ENCODE results near the gene SWI5. TPM values are rescaled to one million over a fixed set of nuclear protein-coding genes. Genes with fewer than 3 reads are reported as not detected.

Gene SWI5
- total RNA-seq, 3 donors from 2014 or later = 18.6 to 19.5 (median 19.1) TPM

GRCh38 chr9:128280084-128280622 is 4.1 kb downstream of the SWI5 start:
- Mint-ChIP-seq H3K4me1 (ENCODE audit: low read depth) (peaks cover 17% of the 10 kb centered on the region), H3K9me3 (no peaks in the 10 kb centered on the region), H3K27me3 (ENCODE audit: low read depth) (no peaks in the 10 kb centered on the region), H3K4me3 (no peak overlapping the region), H3K36me3 (ENCODE audit: insufficient read depth) (peaks cover 9% of the 10 kb centered on the region)
- DNase-seq = no peak
- no peak for ATAC-seq

GRCh38 chr9:128282500-128282899 is 6.4 kb downstream of the SWI5 start:
- no peak for DNase-seq
- Mint-ChIP-seq H3K4me3 (no peak overlapping the region), H3K36me3 (ENCODE audit: insufficient read depth) (peaks cover 12% of the 10 kb centered on the region), H3K27me3 (ENCODE audit: low read depth) (no peaks in the 10 kb centered on the region), H3K9me3 (no peaks in the 10 kb centered on the region), H3K4me1 (ENCODE audit: low read depth) (peaks cover 6% of the 10 kb centered on the region)
- no peak for ATAC-seq

- Mint-ChIP-seq H3K4me3 (no peak overlapping the region), H3K4me1 (ENCODE audit: low read depth) (peaks cover under 1% of the 10 kb centered on the region), H3K27me3 (ENCODE audit: low read depth) (no peaks in the 10 kb centered on the region), H3K36me3 (ENCODE audit: insufficient read depth) (peaks cover 17% of the 10 kb centered on the region), H3K9me3 (no peaks in the 10 kb centered on the region)
- DNase-seq (no peak), ATAC-seq (no peak)
These were observed 9.1 kb downstream of the SWI5 start for GRCh38 chr9:128285033-128285784.

- Mint-ChIP-seq H3K4me1 (ENCODE audit: low read depth) (no peaks in the 10 kb centered on the region), H3K4me3 (no peak overlapping the region), H3K9me3 (no peaks in the 10 kb centered on the region), H3K27me3 (ENCODE audit: low read depth) (no peaks in the 10 kb centered on the region), H3K36me3 (ENCODE audit: insufficient read depth) (peaks cover 14% of the 10 kb centered on the region)
- no peak for DNase-seq
- ATAC-seq = no peak
These were observed 10.4 kb downstream of the SWI5 start for GRCh38 chr9:128286440-128286839.

GRCh38 chr9:128288273-128289004 is 12.4 kb downstream of the SWI5 start:
- no peaks in the 10 kb centered on the region for H3K4me1 Mint-ChIP-seq (ENCODE audit: low read depth)
- H3K4me3 Mint-ChIP-seq = no peak overlapping the region
- no peaks in the 10 kb centered on the region for H3K9me3 Mint-ChIP-seq
- peaks cover 12% of the 10 kb centered on the region for H3K36me3 Mint-ChIP-seq (ENCODE audit: insufficient read depth)
- ATAC-seq (no peak), DNase-seq (no peak)
- no peaks in the 10 kb centered on the region for H3K27me3 Mint-ChIP-seq (ENCODE audit: low read depth)

GRCh38 chr9:128292009-128292408 is 15.9 kb downstream of the SWI5 start:
- no peaks in the 10 kb centered on the region for H3K4me1 Mint-ChIP-seq (ENCODE audit: low read depth)
- H3K36me3 Mint-ChIP-seq (ENCODE audit: insufficient read depth) = peaks cover 7% of the 10 kb centered on the region
- H3K4me3 Mint-ChIP-seq = no peak overlapping the region
- H3K27me3 Mint-ChIP-seq (ENCODE audit: low read depth) = no peaks in the 10 kb centered on the region
- H3K9me3 Mint-ChIP-seq = no peaks in the 10 kb centered on the region
- DNase-seq (no peak), ATAC-seq (no peak)

- ATAC-seq (no peak), DNase-seq (no peak)
- Mint-ChIP-seq H3K36me3 (ENCODE audit: insufficient read depth) (peaks cover 7% of the 10 kb centered on the region), H3K27me3 (ENCODE audit: low read depth) (no peaks in the 10 kb centered on the region), H3K4me3 (no peak overlapping the region), H3K9me3 (no peaks in the 10 kb centered on the region), H3K4me1 (ENCODE audit: low read depth) (no peaks in the 10 kb centered on the region)
These were observed 17.0 kb downstream of the SWI5 start for GRCh38 chr9:128293091-128293490.

- Mint-ChIP-seq H3K4me1 (ENCODE audit: low read depth) (no peaks in the 10 kb centered on the region), H3K27me3 (ENCODE audit: low read depth) (no peaks in the 10 kb centered on the region), H3K36me3 (ENCODE audit: insufficient read depth) (no peaks in the 10 kb centered on the region), H3K9me3 (no peaks in the 10 kb centered on the region), H3K4me3 (no peak overlapping the region)
- ATAC-seq (no peak), DNase-seq (no peak)
These were observed 18.1 kb downstream of the SWI5 start for GRCh38 chr9:128294142-128294541.

- H3K4me3 Mint-ChIP-seq = no peak overlapping the region
- no peaks in the 10 kb centered on the region for H3K9me3 Mint-ChIP-seq
- no peaks in the 10 kb centered on the region for H3K27me3 Mint-ChIP-seq (ENCODE audit: low read depth)
- H3K36me3 Mint-ChIP-seq (ENCODE audit: insufficient read depth) = no peaks in the 10 kb centered on the region
- H3K4me1 Mint-ChIP-seq (ENCODE audit: low read depth) = no peaks in the 10 kb centered on the region
- ATAC-seq (no peak), DNase-seq (no peak)
These were observed 20.5 kb downstream of the SWI5 start for GRCh38 chr9:128296340-128297220.

GRCh38 chr9:128297221-128297773 is 21.2 kb downstream of the SWI5 start:
- Mint-ChIP-seq H3K9me3 (no peaks in the 10 kb centered on the region), H3K36me3 (ENCODE audit: insufficient read depth) (no peaks in the 10 kb centered on the region)

GRCh38 chr9:128298535-128299482 is 22.7 kb downstream of the SWI5 start:
- Mint-ChIP-seq H3K9me3 (no peaks in the 10 kb centered on the region), H3K4me3 (no peak overlapping the region), H3K27me3 (ENCODE audit: low read depth) (no peaks in the 10 kb centered on the region), H3K36me3 (ENCODE audit: insufficient read depth) (no peaks in the 10 kb centered on the region), H3K4me1 (ENCODE audit: low read depth) (no peaks in the 10 kb centered on the region)
- DNase-seq = no peak
- ATAC-seq = no peak

More at GRCh38 chr9:128297221-128297773, 21.2 kb downstream of the SWI5 start:
- no peak overlapping the region for H3K4me3 Mint-ChIP-seq
- DNase-seq (no peak), ATAC-seq (no peak)
- H3K4me1 Mint-ChIP-seq (ENCODE audit: low read depth) = no peaks in the 10 kb centered on the region
- no peaks in the 10 kb centered on the region for H3K27me3 Mint-ChIP-seq (ENCODE audit: low read depth)

GRCh38 chr9:128304136-128304970 is 28.3 kb downstream of the SWI5 start:
- DNase-seq (no peak), ATAC-seq (no peak)
- H3K9me3 Mint-ChIP-seq = no peaks in the 10 kb centered on the region
- peaks cover 7% of the 10 kb centered on the region for H3K36me3 Mint-ChIP-seq (ENCODE audit: insufficient read depth)
- peaks cover 2% of the 10 kb centered on the region for H3K4me1 Mint-ChIP-seq (ENCODE audit: low read depth)
- no peak overlapping the region for H3K4me3 Mint-ChIP-seq
- no peaks in the 10 kb centered on the region for H3K27me3 Mint-ChIP-seq (ENCODE audit: low read depth)

Data from activated T-cell treated with anti-CD3 and anti-CD28 coated beads, Interleukin-2, amount 50 U/mL, for 4 hours (primary cell).